GM19438 (cell line): ENCODE results near the gene AIG1.
"Not testable (repeated sequence)": the region's sequence is repeated elsewhere in the genome, so short reads cannot be mapped to it uniquely, and the experiment has no call there.

Experiments used
- ATAC-seq: cut with Tn5 transposase; IDR thresholded peaks from one replicate; pipeline ENCODE4 v1.9.1; 2021; ENCODE audit warnings: low read depth; ENCODE audit not compliant: unreplicated experiment

Gene AIG1

GRCh38 chr6:143222310-143222709 lies 161.6 kb downstream of the AIG1 start:
- ATAC-seq = no peak

GRCh38 chr6:143222801-143223231 lies 162.1 kb downstream of the AIG1 start:
- ATAC-seq = no peak

- no peak for ATAC-seq
These were observed 163.2 kb downstream of the AIG1 start for GRCh38 chr6:143223895-143224294.

GRCh38 chr6:143224516-143224915 lies 163.8 kb downstream of the AIG1 start:
- ATAC-seq = no peak

GRCh38 chr6:143225929-143226328 lies 165.2 kb downstream of the AIG1 start:
- no peak for ATAC-seq

GRCh38 chr6:143227675-143228074 lies 167.0 kb downstream of the AIG1 start:
- ATAC-seq = no peak

GRCh38 chr6:143229400-143229799 lies 168.7 kb downstream of the AIG1 start:
- no peak for ATAC-seq

GRCh38 chr6:143232849-143233248 lies 172.2 kb downstream of the AIG1 start:
- no peak for ATAC-seq

GRCh38 chr6:143233554-143234285 lies 173.0 kb downstream of the AIG1 start:
- no peak for ATAC-seq

GRCh38 chr6:143234734-143235133 lies 174.0 kb downstream of the AIG1 start:
- ATAC-seq = no peak

GRCh38 chr6:143236151-143236798 lies 175.6 kb downstream of the AIG1 start:
- ATAC-seq = no peak

- ATAC-seq = no peak
These were observed 177.6 kb downstream of the AIG1 start for GRCh38 chr6:143238306-143238705.

- ATAC-seq = no peak
These were observed 180.4 kb downstream of the AIG1 start for GRCh38 chr6:143241111-143241510.

- no peak for ATAC-seq
These were observed 181.2 kb downstream of the AIG1 start for GRCh38 chr6:143241911-143242310.

GRCh38 chr6:143243786-143244185 lies 183.1 kb downstream of the AIG1 start:
- ATAC-seq = no peak

GRCh38 chr6:143245656-143246055 lies 185.0 kb downstream of the AIG1 start:
- ATAC-seq = no peak

- not testable (repeated sequence) for ATAC-seq
These were observed 185.6 kb downstream of the AIG1 start for GRCh38 chr6:143246166-143246775.

- no peak for ATAC-seq
These were observed 186.9 kb downstream of the AIG1 start for GRCh38 chr6:143247586-143247985.

GRCh38 chr6:143248359-143248758 lies 187.7 kb downstream of the AIG1 start:
- ATAC-seq = no peak

GRCh38 chr6:143251288-143251687 lies 190.6 kb downstream of the AIG1 start:
- ATAC-seq = no peak

- ATAC-seq = no peak
These were observed 192.3 kb downstream of the AIG1 start for GRCh38 chr6:143252961-143253360.

GRCh38 chr6:143253586-143253985 lies 192.9 kb downstream of the AIG1 start:
- ATAC-seq = no peak
